LNCaP clone FGC (cell line): ENCODE results near the gene LIF.

ENCODE experiments used
- DNase-seq: peaks from one replicate; pipeline ENCODE4 v3.0.0-alpha.2; 2011; ENCODE audit warnings: low read depth
- H3K4me3 ChIP-seq: 2 replicates; pipeline ENCODE4 v1.5.1; 2011; ENCODE audit warnings: mild to moderate bottlenecking, low read depth, low read length, control low read depth
- CTCF ChIP-seq: IDR thresholded peaks from 2 replicates; pipeline ENCODE4 v1.5.1; 2012; ENCODE audit warnings: mild to moderate bottlenecking; ENCODE audit not compliant: control insufficient read depth, insufficient read depth; ENCODE audit errors: extremely low read depth

LIF gene

GRCh38 chr22:30230787-30231461, 15.6 kb downstream of the LIF start:
- no peak for TF ChIP-seq CTCF
- no peak overlapping the region for H3K4me3 ChIP-seq
- no peak for DNase-seq

- H3K4me3 ChIP-seq = no peak overlapping the region
- no peak for TF ChIP-seq CTCF
- DNase-seq = no peak
Observed at GRCh38 chr22:30230330-30230729, 16.2 kb downstream of the LIF start.

GRCh38 chr22:30228509-30229359, 17.8 kb downstream of the LIF start:
- DNase-seq = no peak
- no peak for TF ChIP-seq CTCF
- H3K4me3 ChIP-seq = no peak overlapping the region

GRCh38 chr22:30227438-30228228, 18.9 kb downstream of the LIF start:
- TF ChIP-seq CTCF = no peak
- DNase-seq = no peak
- H3K4me3 ChIP-seq = no peak overlapping the region

GRCh38 chr22:30226192-30226832, 20.2 kb downstream of the LIF start:
- no peak overlapping the region for H3K4me3 ChIP-seq
- no peak for DNase-seq
- TF ChIP-seq CTCF = no peak

GRCh38 chr22:30225220-30225927, 21.2 kb downstream of the LIF start:
- no peak overlapping the region for H3K4me3 ChIP-seq
- DNase-seq = no peak
- no peak for TF ChIP-seq CTCF
